GM23338 (cell line): ENCODE data around the gene ANGPT4. TPM values are rescaled to one million over a fixed set of nuclear protein-coding genes. Genes with fewer than 3 reads are reported as not detected.

Experiments
- ATAC-seq: fragments of 200-7000 bp; cut with Tn5 transposase; 3 replicates; pipeline ENCODE4 v1.9.1; 2020
- DNase-seq: peaks from one replicate; pipeline ENCODE4 v3.0.0-alpha.2; 2015; ENCODE audit warnings: low spot score
- H2AFZ ChIP-seq: fragments of 200-600 bp; sonication (generic); 2 replicates; pipeline ENCODE4 v1.8.0; 2016; ENCODE audit warnings: antibody characterized with exemption, mild to moderate bottlenecking, moderate library complexity
- H3F3A ChIP-seq: fragments of 200-600 bp; sonication (generic); replicated peaks from 2 replicates; pipeline ENCODE4 v1.8.0; 2017; ENCODE audit warnings: antibody characterized with exemption, mixed run types, low read depth
- H3K27ac ChIP-seq: fragments of 200-600 bp; sonication (generic); 2 replicates; pipeline ENCODE4 v1.6.1; 2016; ENCODE audit warnings: low read depth
- H3K27me3 ChIP-seq: fragments of 200-600 bp; sonication (generic); 2 replicates; pipeline ENCODE4 v1.8.0; 2016; ENCODE audit warnings: mild to moderate bottlenecking, mixed run types, moderate library complexity; ENCODE audit not compliant: insufficient read depth
- H3K36me3 ChIP-seq: fragments of 200-600 bp; sonication (generic); 2 replicates; pipeline ENCODE4 v1.8.0; 2016; ENCODE audit warnings: mild to moderate bottlenecking; ENCODE audit not compliant: insufficient read depth
- H3K4me1 ChIP-seq: fragments of 200-600 bp; sonication (generic); 2 replicates; pipeline ENCODE4 v1.8.0; 2016; ENCODE audit warnings: mild to moderate bottlenecking, moderate library complexity; ENCODE audit not compliant: insufficient read depth
- H3K4me2 ChIP-seq: fragments of 200-600 bp; sonication (generic); 2 replicates; pipeline ENCODE4 v1.7.1; 2017; ENCODE audit warnings: mixed run types
- H3K4me3 ChIP-seq: fragments of 200-600 bp; sonication (generic); 2 replicates; pipeline ENCODE4 v1.6.1; 2016; ENCODE audit warnings: mixed run types
- H3K79me2 ChIP-seq: fragments of 200-600 bp; sonication (generic); replicated peaks from 2 replicates; pipeline ENCODE4 v1.8.0; 2017; ENCODE audit warnings: mild to moderate bottlenecking; ENCODE audit not compliant: insufficient read depth
- H3K9me2 ChIP-seq: fragments of 200-600 bp; sonication (generic); 2 replicates; pipeline ENCODE4 v1.8.0; 2017; ENCODE audit not compliant: insufficient read depth
- H4K20me1 ChIP-seq: fragments of 200-600 bp; sonication (generic); replicated peaks from 2 replicates; pipeline ENCODE4 v1.8.0; 2017; ENCODE audit warnings: mild to moderate bottlenecking; ENCODE audit not compliant: insufficient read depth
- H3K27ac Mint-ChIP-seq: 2 replicates; pipeline ENCODE4 v1.8.0; 2020; ENCODE audit warnings: inconsistent platforms, mild to moderate bottlenecking, moderate library complexity, mixed read lengths
- H3K27me3 Mint-ChIP-seq: 3 replicates; pipeline ENCODE4 v1.8.0; 2022; ENCODE audit warnings: low read depth, mild to moderate bottlenecking, moderate library complexity, mixed read lengths, inconsistent platforms; ENCODE audit not compliant: insufficient read depth, poor library complexity
- H3K36me3 Mint-ChIP-seq: 3 replicates; pipeline ENCODE4 v1.8.0; 2021; ENCODE audit warnings: low read depth, mild to moderate bottlenecking, inconsistent platforms, moderate library complexity, mixed read lengths
- H3K4me1 Mint-ChIP-seq: 3 replicates; pipeline ENCODE4 v1.8.0; 2020; ENCODE audit warnings: mild to moderate bottlenecking, inconsistent platforms, mixed read lengths
- H3K4me3 Mint-ChIP-seq: 3 replicates; pipeline ENCODE4 v1.8.0; 2021; ENCODE audit warnings: moderate library complexity, mild to moderate bottlenecking, inconsistent platforms, mixed read lengths
- H3K9me3 Mint-ChIP-seq: 3 replicates; pipeline ENCODE4 v1.8.0; 2020; ENCODE audit warnings: moderate library complexity, mild to moderate bottlenecking, inconsistent platforms, mixed read lengths
- CTCF ChIP-seq, 2 experiments: fragments of 200-600 bp in 1 of 2; sonication (generic) in 1 of 2; conservative IDR thresholded peaks; 2 replicates each; pipeline versions ENCODE4 v1.5.1 to v1.6.1; 2016 to 2017; ENCODE audit warnings: antibody characterized with exemption in 2 of 2, low read depth in 2 of 2, mild to moderate bottlenecking in 2 of 2, moderate library complexity in 1 of 2
- EZH2phosphoT487 ChIP-seq: fragments of 200-600 bp; sonication (generic); IDR thresholded peaks from one replicate; pipeline ENCODE4 v1.8.1; 2018; ENCODE audit warnings: antibody characterized with exemption; ENCODE audit not compliant: unreplicated experiment
- NANOG ChIP-seq: IDR thresholded peaks from 2 replicates; pipeline ENCODE4 v1.6.1; 2016; ENCODE audit warnings: antibody characterized with exemption, borderline replicate concordance
- STAT1 ChIP-seq: IDR thresholded peaks from one replicate; pipeline ENCODE4 v1.6.1; 2016; ENCODE audit warnings: antibody characterized with exemption; ENCODE audit not compliant: unreplicated experiment
- ZNF114 ChIP-seq: fragments of 250-450 bp; sonication (Bioruptor Pico); IDR thresholded peaks from 2 replicates; pipeline ENCODE4 v1.5.0; 2020; ENCODE audit warnings: mild to moderate bottlenecking, moderate library complexity
- ZNF462 ChIP-seq: fragments of 250-450 bp; sonication (Bioruptor Pico); IDR thresholded peaks from 2 replicates; pipeline ENCODE4 v1.5.0; 2020; ENCODE audit warnings: mild to moderate bottlenecking, moderate library complexity
- polyA plus RNA-seq: library from polyadenylated mRNA; unstranded; fragments of >200 nt; fragmentation: Nextera tagmentation; extraction: Ambion mirVana; gene quantifications from 2 replicates; pipeline ENCODE4 v1.2.1, GENCODE V29; 2016
- total RNA-seq: library from RNA; depleted of rRNA; stranded (reverse); fragments of >200 nt; shearing (Covaris generic); gene quantifications from 2 replicates; pipeline ENCODE4 v1.2.3, GENCODE V29; 2014

The ANGPT4 gene
- total and polyA plus RNA-seq, 2 experiments from 2014 or later = 0.17 TPM; not detected in 1

- TF ChIP-seq ZNF462 (CRISPR knock-in tag) (no peak), NANOG (no peak), STAT1 (no peak), EZH2phosphoT487 (no peak)
These were observed 36.2 kb upstream of the ANGPT4 start (continued) for GRCh38 chr20:952196-952795.

- Histone ChIP-seq H3K4me2 (no peak overlapping the region), H2AFZ (no peak overlapping the region), H3F3A (no peaks in the 10 kb centered on the region), H3K36me3 (no peaks in the 10 kb centered on the region), H3K9me2 (no peaks in the 10 kb centered on the region), H3K27ac (no peak overlapping the region), H3K79me2 (no peaks in the 10 kb centered on the region), H3K27me3 (no peaks in the 10 kb centered on the region), H3K4me3 (no peak overlapping the region), H3K4me1 (0 out of 2 replicates have a peak, but pooled peaks cover 3% of the 10 kb centered on the region), H4K20me1 (no peaks in the 10 kb centered on the region)
- no peaks in the 10 kb centered on the region for H3K9me3 Mint-ChIP-seq
- no peaks in the 10 kb centered on the region for H3K36me3 Mint-ChIP-seq
- H3K27ac Mint-ChIP-seq = no peak overlapping the region
- 0 out of 3 replicates have a peak, but pooled peaks cover 2% of the 10 kb centered on the region for H3K4me1 Mint-ChIP-seq
- DNase-seq = no peak
- ATAC-seq = no peak
- TF ChIP-seq ZNF114 = no peak
- TF ChIP-seq CTCF (conservative IDR thresholded peaks at IDR 0.05; ENCODE audit: low read depth in 2 of 2) = peak in 1 of 2 experiments; percentile 21; a peak in 1 of 4 replicates
- H3K27me3 Mint-ChIP-seq = peaks cover 2% of the 10 kb centered on the region
- H3K4me3 Mint-ChIP-seq = no peak overlapping the region
These were observed 35.4 kb upstream of the ANGPT4 start for GRCh38 chr20:951384-952169.
